HFFc6 (cell line): ENCODE measurements around the gene SAMM50. TPM values are rescaled to one million over a fixed set of nuclear protein-coding genes. Genes with fewer than 3 reads are reported as not detected.

Source experiments
- DNase-seq: peaks from one replicate; pipeline ENCODE4 v3.0.0-alpha.2; 2018
- H3K27ac Mint-ChIP-seq: 2 replicates; pipeline ENCODE4 v1.8.0; 2020; ENCODE audit warnings: mild to moderate bottlenecking, mixed read lengths
- H3K27me3 Mint-ChIP-seq: 2 replicates; pipeline ENCODE4 v1.8.0; 2021; ENCODE audit warnings: mild to moderate bottlenecking, moderate library complexity, mixed read lengths; ENCODE audit not compliant: insufficient read depth
- H3K36me3 Mint-ChIP-seq: 2 replicates; pipeline ENCODE4 v1.8.0; 2021; ENCODE audit warnings: low read depth, mixed read lengths
- H3K4me1 Mint-ChIP-seq: 2 replicates; pipeline ENCODE4 v1.8.0; 2020; ENCODE audit warnings: low read depth, mixed read lengths
- H3K4me3 Mint-ChIP-seq: 2 replicates; pipeline ENCODE4 v1.8.0; 2020; ENCODE audit warnings: mild to moderate bottlenecking, moderate library complexity, mixed read lengths
- H3K9me3 Mint-ChIP-seq: 2 replicates; pipeline ENCODE4 v1.8.0; 2020; ENCODE audit warnings: mild to moderate bottlenecking, mixed read lengths
- CTCF ChIP-seq: fragments of 200-600 bp; sonication (generic); IDR thresholded peaks from 2 replicates; pipeline ENCODE4 v1.5.0; 2021; ENCODE audit warnings: antibody characterized with exemption, mild to moderate bottlenecking
- total RNA-seq, 6 experiments: library from RNA; stranded (reverse); fragmentation: NEBNext Ultra II Directional; extraction: Animal tissue kit (Norgen Biotek cat#: 25700); gene quantifications; 2 replicates in 1 of 6; 3 replicates in 5 of 6; pipeline ENCODE4 v1.2.3, GENCODE V29; 2021

SAMM50 gene
- total RNA-seq, 6 experiments from 2014 or later: 51.6 to 57.2 (median 53.3) TPM

GRCh38 chr22:44002997-44003396, 47.8 kb downstream of the SAMM50 start:
- Mint-ChIP-seq H3K36me3 (peaks cover 19% of the 10 kb centered on the region), H3K4me3 (no peak overlapping the region), H3K4me1 (no peaks in the 10 kb centered on the region), H3K27me3 (no peaks in the 10 kb centered on the region; the same call in 1 of the 2 replicates), H3K9me3 (no peaks in the 10 kb centered on the region; the same call in 1 of the 2 replicates), H3K27ac (no peak overlapping the region)
- DNase-seq: no peak
- no peak for TF ChIP-seq CTCF

GRCh38 chr22:44003405-44004103, 48.3 kb downstream of the SAMM50 start:
- H3K4me1 Mint-ChIP-seq: no peaks in the 10 kb centered on the region
- H3K27me3 Mint-ChIP-seq: no peaks in the 10 kb centered on the region; the same call in 1 of the 2 replicates
- no peaks in the 10 kb centered on the region; the same call in 1 of the 2 replicates for H3K9me3 Mint-ChIP-seq

GRCh38 chr22:44004104-44004460, 48.8 kb downstream of the SAMM50 start:
- peaks cover 13% of the 10 kb centered on the region for H3K36me3 Mint-ChIP-seq
- no peaks in the 10 kb centered on the region; the same call in 1 of the 2 replicates for H3K9me3 Mint-ChIP-seq
- no peak overlapping the region for H3K27ac Mint-ChIP-seq
- H3K4me1 Mint-ChIP-seq: no peaks in the 10 kb centered on the region
- H3K4me3 Mint-ChIP-seq: no peak overlapping the region
- no peaks in the 10 kb centered on the region; the same call in 1 of the 2 replicates for H3K27me3 Mint-ChIP-seq
- TF ChIP-seq CTCF: no peak
- DNase-seq: no peak

More at GRCh38 chr22:44003405-44004103, 48.3 kb downstream of the SAMM50 start:
- H3K4me3 Mint-ChIP-seq: no peak overlapping the region
- H3K36me3 Mint-ChIP-seq: peaks cover 18% of the 10 kb centered on the region
- no peak for DNase-seq
- no peak overlapping the region for H3K27ac Mint-ChIP-seq
- no peak for TF ChIP-seq CTCF

- Mint-ChIP-seq H3K27ac (no peak overlapping the region), H3K4me3 (no peak overlapping the region), H3K9me3 (no peaks in the 10 kb centered on the region; the same call in 1 of the 2 replicates), H3K36me3 (peaks cover 11% of the 10 kb centered on the region), H3K4me1 (no peaks in the 10 kb centered on the region), H3K27me3 (no peaks in the 10 kb centered on the region; the same call in 1 of the 2 replicates)
- no peak for TF ChIP-seq CTCF
- no peak for DNase-seq
Measured at GRCh38 chr22:44005524-44005923, 50.3 kb downstream of the SAMM50 start.

- no peaks in the 10 kb centered on the region for H3K4me1 Mint-ChIP-seq
- H3K36me3 Mint-ChIP-seq: no peaks in the 10 kb centered on the region
- TF ChIP-seq CTCF: no peak
- H3K4me3 Mint-ChIP-seq: no peak overlapping the region
- H3K27me3 Mint-ChIP-seq: no peaks in the 10 kb centered on the region; the same call in 1 of the 2 replicates
- H3K9me3 Mint-ChIP-seq: no peaks in the 10 kb centered on the region
- no peak overlapping the region for H3K27ac Mint-ChIP-seq
- no peak for DNase-seq
Measured at GRCh38 chr22:44012162-44012561, 56.9 kb downstream of the SAMM50 start.
